IMR-90 (cell line): ENCODE results near the gene CEP68. TPM values are rescaled to one million over a fixed set of nuclear protein-coding genes. Genes with fewer than 3 reads are reported as not detected.

Experiments
- ATAC-seq: fragments of 200-7000 bp; cut with Tn5 transposase; 2 replicates; pipeline ENCODE4 v1.9.1; 2020; ENCODE audit warnings: low read depth, mild to moderate bottlenecking, moderate library complexity
- BruUV-seq: library from RNA; stranded (reverse); fragments of 400-500 nt; replicated peaks from 2 replicates; lab custom pipeline; 2021; lab: Mats Ljungman, UMichigan
- CTCF ChIA-PET: fragments of 300-600 bp; formaldehyde crosslinking; extraction: SDS; loops from one replicate; lab custom pipeline; 2021; ENCODE audit warnings: antibody characterized with exemption; lab: Yijun Ruan, JAX
- POLR2A ChIA-PET: fragments of 300-600 bp; sonication (Branson Sonifier 250); formaldehyde crosslinking; loops from one replicate; lab custom pipeline; 2022; ENCODE audit warnings: antibody characterized with exemption; ENCODE audit not compliant: unreplicated experiment; lab: Charles Lee
- DNase-seq: peaks from one replicate; pipeline ENCODE4 v3.0.0; 2013
- H2AFZ ChIP-seq: replicated peaks from 2 replicates; pipeline ENCODE3; 2013; ENCODE audit warnings: low read length, mild to moderate bottlenecking; ENCODE audit not compliant: poor library complexity
- H2AK5ac ChIP-seq: 2 replicates; pipeline ENCODE4 v1.6.1; 2013; ENCODE audit warnings: low read depth, low read length, inconsistent platforms
- H2AK9ac ChIP-seq: replicated peaks from 2 replicates; pipeline ENCODE3; 2013; ENCODE audit warnings: mild to moderate bottlenecking, low read depth, low read length, moderate library complexity; ENCODE audit not compliant: poor library complexity
- H2BK120ac ChIP-seq: 2 replicates; pipeline ENCODE4 v1.6.1; 2013; ENCODE audit warnings: low read depth, low read length, inconsistent platforms
- H2BK15ac ChIP-seq: 3 replicates; pipeline ENCODE4 v1.6.1; 2013; ENCODE audit warnings: low read depth, low read length, inconsistent platforms
- H2BK20ac ChIP-seq: 2 replicates; pipeline ENCODE4 v1.6.1; 2013; ENCODE audit warnings: low read depth, mild to moderate bottlenecking, inconsistent platforms, low read length, moderate library complexity
- H2BK5ac ChIP-seq: 2 replicates; pipeline ENCODE4 v1.6.1; 2013; ENCODE audit warnings: mild to moderate bottlenecking, low read depth, low read length, inconsistent platforms; ENCODE audit not compliant: poor library complexity, severe bottlenecking
- H3K14ac ChIP-seq: replicated peaks from 2 replicates; pipeline ENCODE4 v1.6.1; 2013; ENCODE audit warnings: low read depth, low read length, inconsistent platforms
- H3K18ac ChIP-seq: 2 replicates; pipeline ENCODE4 v1.6.1; 2013; ENCODE audit warnings: low read depth, low read length, control low read depth
- H3K23ac ChIP-seq: 2 replicates; pipeline ENCODE4 v1.6.1; 2013; ENCODE audit warnings: low read depth, low read length, inconsistent platforms
- H3K27ac ChIP-seq: 2 replicates; pipeline ENCODE4 v1.5.1; 2013; ENCODE audit warnings: mild to moderate bottlenecking, control low read depth, low read length; ENCODE audit not compliant: insufficient read depth
- H3K27me3 ChIP-seq: 2 replicates; pipeline ENCODE4 v1.6.1; 2013; ENCODE audit warnings: low read length; ENCODE audit not compliant: control insufficient read depth, insufficient read depth
- H3K36me3 ChIP-seq: 2 replicates; pipeline ENCODE4 v1.6.1; 2013; ENCODE audit warnings: low read length, mixed read lengths; ENCODE audit not compliant: control insufficient read depth, insufficient read depth
- H3K4ac ChIP-seq: 2 replicates; pipeline ENCODE4 v1.6.1; 2013; ENCODE audit warnings: low read depth, low read length, inconsistent platforms
- H3K4me1 ChIP-seq: 2 replicates; pipeline ENCODE4 v1.6.1; 2013; ENCODE audit warnings: low read length, mixed read lengths; ENCODE audit not compliant: control insufficient read depth, insufficient read depth
- H3K4me2 ChIP-seq: 2 replicates; pipeline ENCODE4 v1.6.1; 2013; ENCODE audit warnings: low read depth, mild to moderate bottlenecking, control low read depth, low read length, moderate library complexity
- H3K4me3 ChIP-seq: 2 replicates; pipeline ENCODE4 v1.5.1; 2013; ENCODE audit warnings: low read depth, mild to moderate bottlenecking, control low read depth, low read length, moderate library complexity; ENCODE audit not compliant: insufficient read depth
- H3K56ac ChIP-seq: 2 replicates; pipeline ENCODE4 v1.6.1; 2013; ENCODE audit warnings: low read length, inconsistent platforms; ENCODE audit not compliant: insufficient read depth; ENCODE audit errors: extremely low read depth
- H3K79me1 ChIP-seq, 2 experiments: 2 replicates each; pipeline ENCODE4 v1.6.1; 2013; ENCODE audit warnings: low read length in 2 of 2, inconsistent platforms in 1 of 2, low read depth in 1 of 2
- H3K9ac ChIP-seq: 2 replicates; pipeline ENCODE4 v1.6.1; 2013; ENCODE audit warnings: low read depth, low read length, control low read depth
- H3K9me1 ChIP-seq: 2 replicates; pipeline ENCODE4 v1.6.1; 2013; ENCODE audit warnings: low read length, inconsistent platforms; ENCODE audit not compliant: insufficient read depth
- H3K9me3 ChIP-seq: 2 replicates; pipeline ENCODE4 v1.6.1; 2013; ENCODE audit warnings: low read length; ENCODE audit not compliant: control insufficient read depth, insufficient read depth
- H4K20me1 ChIP-seq: 2 replicates; pipeline ENCODE4 v1.6.1; 2013; ENCODE audit warnings: low read length, inconsistent platforms; ENCODE audit not compliant: insufficient read depth
- H4K5ac ChIP-seq: 2 replicates; pipeline ENCODE4 v1.6.1; 2013; ENCODE audit warnings: mild to moderate bottlenecking, low read depth, low read length, control low read depth
- H4K8ac ChIP-seq, 2 experiments: 2 replicates each; pipeline ENCODE4 v1.6.1; 2013; ENCODE audit warnings: low read depth in 2 of 2, low read length in 2 of 2, control low read depth in 1 of 2, inconsistent platforms in 1 of 2
- H4K91ac ChIP-seq: 2 replicates; pipeline ENCODE4 v1.6.1; 2013; ENCODE audit warnings: low read depth, low read length, inconsistent platforms; ENCODE audit not compliant: insufficient read depth
- BHLHE40 ChIP-seq: fragments of 150-350 bp; IDR thresholded peaks from 2 replicates; pipeline ENCODE4 v1.6.1; 2016; ENCODE audit warnings: mild to moderate bottlenecking, low read depth, low read length
- CHD1 ChIP-seq: IDR thresholded peaks from 2 replicates; pipeline ENCODE4 v1.6.1; 2012; ENCODE audit warnings: low read depth, low read length, improper control_type of control experiment
- CTCF ChIP-seq: conservative IDR thresholded peaks from 2 replicates; pipeline ENCODE4 v1.5.1; 2012; ENCODE audit warnings: mild to moderate bottlenecking, low read depth, low read length, improper control_type of control experiment
- FOS ChIP-seq: fragments of 150-350 bp; IDR thresholded peaks from 2 replicates; pipeline ENCODE4 v1.6.1; 2016; ENCODE audit warnings: low read depth, low read length
- MAFK ChIP-seq: IDR thresholded peaks from 2 replicates; pipeline ENCODE4 v1.6.1; 2012; ENCODE audit warnings: low read depth, low read length, improper control_type of control experiment
- NFE2L2 ChIP-seq: fragments of 150-350 bp; IDR thresholded peaks from 2 replicates; pipeline ENCODE4 v1.6.1; 2016; ENCODE audit warnings: low read depth, mild to moderate bottlenecking, low read length
- POLR2A ChIP-seq: IDR thresholded peaks from 2 replicates; pipeline ENCODE4 v1.6.1; 2012; ENCODE audit warnings: mild to moderate bottlenecking, low read depth, low read length
- RCOR1 ChIP-seq: IDR thresholded peaks from 2 replicates; pipeline ENCODE4 v1.6.1; 2012; ENCODE audit warnings: mild to moderate bottlenecking, low read length, improper control_type of control experiment; ENCODE audit not compliant: insufficient replicate concordance
- RFX5 ChIP-seq: IDR thresholded peaks from 2 replicates; pipeline ENCODE4 v1.8.0; 2012; ENCODE audit warnings: low read depth, mild to moderate bottlenecking, low read length, moderate library complexity
- USF2 ChIP-seq: fragments of 150-350 bp; IDR thresholded peaks from 2 replicates; pipeline ENCODE4 v1.6.1; 2017; ENCODE audit warnings: mild to moderate bottlenecking, antibody characterized with exemption, low read length, low read depth
- WGBS, 2 experiments: methylation state at CpG; one replicate each; pipeline versions ENCODE4 v1.1.5 to v1.1.7; 2013; ENCODE audit warnings: missing lambda C conversion rate in 2 of 2; ENCODE audit not compliant: insufficient read length in 1 of 2; ENCODE audit errors: extremely low coverage in 2 of 2; 5-methylcytosine and 5-hydroxymethylcytosine counted together
- dilution Hi-C: fragments of 300-500 bp; cut with HindIII; formaldehyde crosslinking; loops from one replicate; pipeline ENCODE4 v1.14.3; 2018; ENCODE audit warnings: low sequenced_read_pairs; ENCODE audit not compliant: unreplicated experiment
- in situ Hi-C: fragments of 300-500 bp; cut with MboI; formaldehyde crosslinking; loops from 3 replicates; pipeline ENCODE4 v1.14.3; 2019; ENCODE audit warnings: low sequenced_read_pairs, inconsistent platforms, mixed read lengths
- intact Hi-C: fragments of 100-400 bp; cut with micrococcal nuclease; formaldehyde crosslinking; loops from 2 replicates; pipeline ENCODE4 v1.10.0; 2022
- polyA plus RNA-seq, 3 experiments: library from polyadenylated mRNA; depleted of rRNA; stranded (reverse); fragments of >200 nt; gene quantifications; 2 replicates each; pipeline ENCODE4 v1.2.3, GENCODE V29; 2012; ENCODE audit warnings: low replicate concordance in 1 of 3
- total RNA-seq: library from RNA; depleted of rRNA; stranded (reverse); fragments of >200 nt; gene quantifications from 2 replicates; pipeline ENCODE4 v1.2.3, GENCODE V29; 2012
- TF ChIP-seq, protein P1 (sequence below): fragments of 150-350 bp; IDR thresholded peaks from 2 replicates; pipeline ENCODE4 v1.6.1; 2016; ENCODE audit warnings: low read depth, mild to moderate bottlenecking, low read length, moderate library complexity, borderline replicate concordance

The CEP68 gene
- total and polyA plus RNA-seq, 2 of the 4 experiments (the other 2 are of a cell fraction) = 5.5 to 5.6 TPM

- ChIA-PET CTCF (interaction anchor here (0.6 kb wide), 1 partner anchor 370 kb away, joined by 3 read pairs; no protein-coding TSS in a partner anchor), POLR2A (interaction anchor here (0.7 kb wide), 1 partner anchor 14 kb away, joined by 3 read pairs; no protein-coding TSS in a partner anchor)
- no peak overlapping the region for H2AFZ ChIP-seq
- no peak overlapping the region for H2BK120ac ChIP-seq
- no peak overlapping the region for H3K27ac ChIP-seq
- H4K20me1 ChIP-seq = peaks cover 12% of the 10 kb centered on the region
- DNase-seq (no peak), ATAC-seq (no peak)
- H3K9me3 ChIP-seq = no peaks in the 10 kb centered on the region
- in situ Hi-C loops = no loop called here
- no peak overlapping the region for H2BK15ac ChIP-seq
- peaks cover 3 to 6% of the 10 kb centered on the region in 2 experiments; a peak in 3 of 4 replicates for H3K79me1 ChIP-seq
- dilution Hi-C loops = no loop called here
- H4K91ac ChIP-seq = no peak overlapping the region
- H3K4me3 ChIP-seq = no peak overlapping the region
- H3K56ac ChIP-seq = no peak overlapping the region
- H2BK5ac ChIP-seq = no peak overlapping the region
- no peak overlapping the region for H2BK20ac ChIP-seq
- no peak for TF ChIP-seq USF2
- TF ChIP-seq RCOR1 = no peak
- TF ChIP-seq BHLHE40 = no peak
- TF ChIP-seq POLR2A = no peak
- no peak for TF ChIP-seq CTCF
- TF ChIP-seq FOS = no peak
- no peak for TF ChIP-seq CHD1
- no peak for TF ChIP-seq RFX5
- TF ChIP-seq NFE2L2 = no peak
- TF ChIP-seq, protein P1, sequence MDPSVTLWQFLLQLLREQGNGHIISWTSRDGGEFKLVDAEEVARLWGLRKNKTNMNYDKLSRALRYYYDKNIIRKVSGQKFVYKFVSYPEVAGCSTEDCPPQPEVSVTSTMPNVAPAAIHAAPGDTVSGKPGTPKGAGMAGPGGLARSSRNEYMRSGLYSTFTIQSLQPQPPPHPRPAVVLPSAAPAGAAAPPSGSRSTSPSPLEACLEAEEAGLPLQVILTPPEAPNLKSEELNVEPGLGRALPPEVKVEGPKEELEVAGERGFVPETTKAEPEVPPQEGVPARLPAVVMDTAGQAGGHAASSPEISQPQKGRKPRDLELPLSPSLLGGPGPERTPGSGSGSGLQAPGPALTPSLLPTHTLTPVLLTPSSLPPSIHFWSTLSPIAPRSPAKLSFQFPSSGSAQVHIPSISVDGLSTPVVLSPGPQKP = no peak
- TF ChIP-seq MAFK = no peak
- no peak overlapping the region for H2AK5ac ChIP-seq
- H3K4me2 ChIP-seq = no peak overlapping the region
- no peak overlapping the region for H3K9ac ChIP-seq
- H3K9me1 ChIP-seq = peaks cover 5% of the 10 kb centered on the region; the same call in 1 of the 2 replicates
- H3K14ac ChIP-seq = no peak overlapping the region
- no peak overlapping the region for H3K4ac ChIP-seq
- intact Hi-C loops = loop anchor here (5.0 kb wide), 1 partner anchor 94 kb away; the partner anchor contains the start of gene ACTR2
- no peaks in the 10 kb centered on the region for H3K36me3 ChIP-seq
- H3K18ac ChIP-seq = no peak overlapping the region
- no TSS peak for BruUV-seq
- H3K27me3 ChIP-seq = no peaks in the 10 kb centered on the region
- no peak overlapping the region for H2AK9ac ChIP-seq
- no peak overlapping the region for H3K23ac ChIP-seq
- no CpG with 5 or more reads among the region's 4 CpGs for WGBS, 2 experiments
- peaks cover 4% of the 10 kb centered on the region for H3K4me1 ChIP-seq
- H4K5ac ChIP-seq = no peak overlapping the region
- no peak overlapping the region for H4K8ac ChIP-seq
Measured at GRCh38 chr2:65133626-65134025, 77.4 kb downstream of the CEP68 start.
